Right atrium auricular region (tissue), 2 donors: ENCODE measurements around the gene RGS11. TPM values are rescaled to one million over a fixed set of nuclear protein-coding genes. Genes with fewer than 3 reads are reported as not detected.

ENCODE experiments used
- DNase-seq: peaks from one replicate; pipeline ENCODE4 v3.0.0-alpha.2; 2019; ENCODE audit warnings: low spot score
- H3K27ac ChIP-seq, 2 donors: fragments of 200-600 bp; sonication (generic); 1 replicate in 1 of 2; 2 replicates in 1 of 2; pipeline ENCODE4 v1.5.1; 2016 to 2019
- H3K27me3 ChIP-seq, 2 donors: fragments of 200-600 bp; sonication (generic); one replicate each; pipeline versions ENCODE4 v1.5.1 to v1.6.0; 2017 to 2019
- H3K36me3 ChIP-seq: fragments of 200-600 bp; sonication (generic); one replicate; pipeline ENCODE4 v1.5.1; 2016
- H3K4me1 ChIP-seq, 2 donors: fragments of 200-600 bp; sonication (generic); one replicate each; pipeline versions ENCODE4 v1.5.1 to v1.6.0; 2017 to 2019
- H3K4me3 ChIP-seq, 2 donors: fragments of 200-600 bp; sonication (generic); 1 replicate in 1 of 2; 2 replicates in 1 of 2; pipeline ENCODE4 v1.5.1; 2017 to 2019; ENCODE audit warnings: mild to moderate bottlenecking in 1 of 2, moderate library complexity in 1 of 2
- H3K9me3 ChIP-seq, 2 donors: fragments of 200-600 bp; sonication (generic); one replicate each; pipeline ENCODE4 v1.5.1; 2019
- CTCF ChIP-seq, 2 donors: fragments of 200-600 bp; sonication (generic); IDR thresholded peaks; one replicate each; pipeline ENCODE4 v1.5.1; 2019; ENCODE audit warnings: antibody characterized with exemption in 2 of 2
- total RNA-seq, 2 donors: library from RNA; depleted of rRNA; stranded (reverse); fragments of >200 nt; gene quantifications; one replicate each; pipeline ENCODE4 v1.1.0, GENCODE V29; 2016

RGS11 gene
- total RNA-seq, 2 donors from 2014 or later: 8.3 to 9.0 TPM

GRCh38 chr16:228151-228851 lies 47.4 kb downstream of the RGS11 start:
- H3K36me3 ChIP-seq: peaks cover 46% of the 10 kb centered on the region
- TF ChIP-seq CTCF (IDR thresholded peaks at IDR 0.05): no peak
- H3K4me1 ChIP-seq: peaks cover 0 to 20% of the 10 kb centered on the region in 2 donors
- peak overlapping the region; percentile 96 to 99 for H3K27ac ChIP-seq
- no peak for DNase-seq
- no peaks in the 10 kb centered on the region for H3K9me3 ChIP-seq
- H3K27me3 ChIP-seq: no peaks in the 10 kb centered on the region
- peak overlapping the region; percentile 91 to 95 for H3K4me3 ChIP-seq

GRCh38 chr16:220021-220420 lies 55.7 kb downstream of the RGS11 start:
- H3K27ac ChIP-seq: no peak overlapping the region
- no peak for TF ChIP-seq CTCF (IDR thresholded peaks at IDR 0.05)
- no peak overlapping the region for H3K4me3 ChIP-seq
- H3K9me3 ChIP-seq: no peaks in the 10 kb centered on the region
- no peaks in the 10 kb centered on the region for H3K4me1 ChIP-seq
- H3K27me3 ChIP-seq: no peaks in the 10 kb centered on the region
- no peak for DNase-seq
- H3K36me3 ChIP-seq: peaks cover 96% of the 10 kb centered on the region

Other genes starting within 250 kb of the RGS11 start
- gene POLR3K, start 222.3 kb downstream of the RGS11 start, total RNA-seq: 1 to 10 TPM; 4.0 TPM
- gene SNRNP25, start 222.1 kb downstream of the RGS11 start, total RNA-seq: 10 to 100 TPM; 47.1 to 78.3 TPM
- gene RHBDF1, start 203.3 kb downstream of the RGS11 start, total RNA-seq: 10 to 100 TPM; 12.0 to 25.4 TPM
- gene MPG, start 197.7 kb downstream of the RGS11 start, total RNA-seq: 10 to 100 TPM; 47.7 to 84.0 TPM
- gene NPRL3, start 137.3 kb downstream of the RGS11 start, total RNA-seq: 10 to 100 TPM; 10.8 to 22.2 TPM
- not detected for gene HBZ, start 123.3 kb downstream of the RGS11 start, total RNA-seq
- 1 to 10 TPM in 1 of 2 donors, not detected in 1; 1.2 TPM for gene HBM, start 110.0 kb downstream of the RGS11 start, total RNA-seq
- gene HBA2, start 103.1 kb downstream of the RGS11 start, total RNA-seq: 1,000 to 10,000 TPM; 2,977 to 3,226 TPM
- 1,000 to 10,000 TPM; 1,094 to 1,137 TPM for gene HBA1, start 99.3 kb downstream of the RGS11 start, total RNA-seq
- 1 to 10 TPM; 2.1 to 2.8 TPM for gene HBQ1, start 95.5 kb downstream of the RGS11 start, total RNA-seq
- 10 to 100 TPM; 18.3 to 20.2 TPM for gene LUC7L, start 46.5 kb downstream of the RGS11 start, total RNA-seq
- gene FAM234A, start 41.1 kb downstream of the RGS11 start, total RNA-seq: 100 to 1,000 TPM; 141 to 227 TPM
- 1 to 10 TPM; 5.9 to 6.8 TPM for gene ARHGDIG, start 4.6 kb upstream of the RGS11 start, total RNA-seq
- gene PDIA2, start 7.2 kb upstream of the RGS11 start, total RNA-seq: 1 to 10 TPM in 1 of 2 donors, under 1 TPM in 1; 0.52 to 5.4 TPM
- gene AXIN1, start 76.8 kb upstream of the RGS11 start, total RNA-seq: 10 to 100 TPM; 12.9 to 19.4 TPM
- gene MRPL28, start 94.6 kb upstream of the RGS11 start, total RNA-seq: 10 to 100 TPM; 89.0 to 90.3 TPM
- gene PGAP6, start 106.0 kb upstream of the RGS11 start, total RNA-seq: 10 to 100 TPM; 34.0 to 41.1 TPM
- gene NME4, start 121.3 kb upstream of the RGS11 start, total RNA-seq: 10 to 100 TPM; 45.4 to 45.8 TPM
- gene DECR2, start 125.9 kb upstream of the RGS11 start, total RNA-seq: 10 to 100 TPM; 10.6 to 18.7 TPM
- gene RAB11FIP3, start 149.7 kb upstream of the RGS11 start, total RNA-seq: 10 to 100 TPM; 19.9 to 43.8 TPM